Stimulated activated CD8-positive, alpha-beta memory T cell treated with anti-CD3 and anti-CD28 coated beads, Interleukin-7, amount 100 ng/mL, for 48 hours (primary cell): ENCODE results near the gene WDR7.
A peak's percentile ranks its signal among the peaks of the same experiment; 100 is the strongest.

Experiments used
- DNase-seq, 2 donors: peaks; one replicate each; pipeline ENCODE4 v3.0.0-alpha.2; 2020; ENCODE audit warnings: low read depth in 1 of 2; ENCODE audit errors: extremely low read depth in 1 of 2

WDR7 gene

DNA sequence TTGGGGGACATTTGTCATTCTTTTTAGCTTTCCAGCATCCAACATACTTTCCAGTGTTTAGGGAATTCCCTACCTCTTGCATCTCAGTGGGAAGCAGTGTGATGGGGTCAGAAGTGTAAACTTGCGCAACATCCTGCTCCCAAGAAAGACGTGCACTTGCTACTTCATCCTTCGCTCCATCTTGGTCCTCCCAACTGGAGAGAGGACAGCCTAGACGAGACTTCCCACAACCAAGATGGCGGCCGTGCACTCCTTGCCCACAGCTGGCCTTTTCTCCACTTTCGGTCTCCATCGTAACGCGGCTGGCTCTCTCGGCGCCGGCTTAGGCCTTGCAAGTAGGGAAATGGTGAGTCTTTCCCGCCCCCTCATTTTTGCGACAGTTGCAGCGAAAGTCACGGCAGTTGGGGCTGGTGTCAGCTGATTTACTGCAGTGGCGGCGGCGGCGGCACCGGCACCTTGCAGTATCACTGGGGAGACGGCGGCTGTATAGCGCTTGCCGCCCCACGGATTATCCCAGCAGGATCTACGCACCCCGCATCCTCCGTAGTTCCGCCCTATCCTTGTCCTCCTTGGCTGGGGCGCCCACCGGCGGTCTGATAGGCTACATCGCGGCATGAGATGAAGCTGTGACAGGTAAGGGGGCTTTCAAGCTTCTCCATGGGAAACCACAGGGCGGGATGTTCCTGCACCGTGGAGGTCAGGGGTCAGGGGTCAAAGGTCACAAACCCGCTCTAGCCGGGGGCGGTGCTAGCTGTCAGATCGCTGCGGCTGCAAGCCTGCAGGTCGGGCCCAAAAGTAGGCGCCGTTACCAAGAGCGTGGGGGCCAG is at the start of gene WDR7:
TSS of gene WDR7 (plus strand) at position 416 of the 827 bp plus-strand sequence. CDS start 21,157 bp downstream, outside the sequence.
- DNase-seq = peak; percentile 86 to 96

DNA sequence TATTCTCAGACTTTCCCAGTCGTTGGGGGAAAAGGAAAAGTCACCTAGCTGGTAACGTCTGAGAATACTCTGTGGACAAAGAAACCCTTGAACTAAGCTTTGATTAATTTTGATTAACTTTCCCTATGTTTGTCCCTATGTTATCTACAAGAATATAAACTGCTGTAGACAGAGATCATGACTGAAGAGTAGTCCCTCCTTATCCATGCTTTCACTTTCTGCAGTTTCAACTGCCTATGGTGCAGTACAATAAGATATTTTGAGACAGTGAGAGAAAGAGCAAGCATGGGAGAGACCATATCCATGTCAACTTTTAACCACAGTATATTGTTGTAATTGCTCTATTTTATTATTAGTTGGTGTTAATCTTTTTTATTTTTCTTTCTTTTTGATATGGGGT is 44.5 kb upstream of the WDR7 start:
- no peak for DNase-seq

DNA sequence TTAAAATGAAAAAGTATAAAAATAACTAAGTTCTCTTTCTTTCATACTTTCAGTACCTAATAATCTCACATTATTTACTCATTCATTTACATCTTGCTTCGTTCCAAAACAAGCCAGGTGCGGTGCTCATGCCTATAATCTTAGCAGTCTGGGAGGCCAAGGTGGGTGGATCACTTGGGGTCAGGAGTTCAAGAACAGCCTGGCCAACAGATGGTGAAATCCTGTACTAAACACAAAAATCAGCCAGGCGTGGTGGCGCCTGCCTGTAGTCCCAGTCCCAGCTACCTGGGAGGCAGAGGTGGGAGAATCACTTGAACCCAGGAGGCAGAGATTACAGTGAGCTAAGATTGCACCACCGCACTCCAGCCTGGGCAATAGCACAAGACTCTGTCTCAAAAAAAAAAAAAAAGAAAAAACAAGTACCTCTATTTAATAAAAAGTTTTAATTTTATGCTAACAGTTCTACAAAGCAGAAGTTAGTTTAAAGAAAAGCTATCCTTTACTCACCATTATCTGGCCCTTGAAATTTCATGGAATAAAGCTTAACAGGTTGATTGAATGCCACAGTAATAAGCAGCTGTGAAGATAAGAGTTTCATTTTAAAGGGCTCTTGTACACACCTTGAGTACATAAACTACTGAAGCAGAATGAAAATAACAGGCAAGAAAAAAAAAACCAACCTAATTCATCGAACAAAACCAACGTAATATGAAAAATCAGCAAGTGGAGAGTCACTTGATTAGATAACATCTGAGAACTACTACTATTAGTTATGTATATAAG is 35.2 kb upstream of the WDR7 start:
- DNase-seq = no peak

DNA sequence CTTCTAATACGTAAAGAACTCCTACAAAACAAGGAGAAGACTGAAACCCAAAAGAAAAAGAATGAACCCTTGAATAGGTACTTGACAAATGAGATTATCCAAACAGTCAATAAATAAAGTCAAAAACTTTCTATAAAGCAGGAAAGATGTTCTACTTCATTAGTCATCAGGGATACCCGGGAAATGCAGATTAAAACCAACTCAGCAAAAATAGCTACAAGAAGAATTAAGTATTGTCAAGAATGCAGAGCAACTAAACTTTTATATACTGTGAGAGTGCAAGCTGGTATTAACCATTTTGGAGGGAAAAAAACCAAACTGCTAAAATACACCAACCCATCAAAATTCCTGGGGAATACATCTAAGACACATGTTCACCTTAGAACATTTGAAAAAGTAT is 23.2 kb upstream of the WDR7 start:
- DNase-seq = no peak

DNA sequence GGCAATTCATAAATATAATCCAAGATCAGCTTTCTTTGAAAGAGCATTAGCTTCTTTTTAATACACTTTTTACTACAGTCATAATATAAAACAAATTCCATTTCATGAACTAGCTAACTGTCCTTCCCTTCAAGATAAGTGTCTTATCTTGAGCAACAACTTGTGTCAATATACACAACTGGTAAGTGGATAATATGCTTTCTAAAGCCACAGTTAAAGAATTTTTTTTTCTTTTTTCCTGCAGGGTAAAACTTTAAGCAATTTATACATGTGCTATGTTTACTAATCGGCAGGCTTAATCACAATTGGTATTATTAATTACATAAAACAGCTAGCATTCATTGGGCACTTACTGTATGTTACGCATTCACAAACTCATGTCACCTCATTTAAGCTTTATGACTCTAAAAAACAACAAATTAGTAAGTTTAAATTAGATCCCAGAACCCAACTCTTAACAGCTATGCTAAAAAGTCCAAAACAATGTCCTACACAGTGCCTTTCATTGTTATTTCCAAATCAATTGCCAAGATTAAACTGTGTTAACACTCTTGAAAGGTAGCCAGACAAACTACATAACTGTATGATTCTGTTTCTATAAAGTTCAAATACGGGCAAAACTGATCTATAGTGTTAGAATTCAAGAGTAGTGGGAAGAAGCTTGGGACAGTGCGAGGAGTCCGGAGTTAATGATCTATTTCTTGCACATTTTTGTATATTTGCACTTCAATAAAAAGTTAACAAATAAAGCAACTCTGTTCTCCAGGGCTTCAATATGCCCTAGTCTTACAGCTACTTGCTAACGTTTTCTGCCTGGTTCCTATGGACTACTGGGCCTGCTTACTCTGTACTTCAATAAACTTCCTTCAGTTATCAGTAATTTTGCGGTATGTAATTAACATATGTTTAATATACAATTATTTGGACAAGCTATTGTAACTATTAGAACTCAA is 18.8 kb upstream of the WDR7 start:
- no peak for DNase-seq

DNA sequence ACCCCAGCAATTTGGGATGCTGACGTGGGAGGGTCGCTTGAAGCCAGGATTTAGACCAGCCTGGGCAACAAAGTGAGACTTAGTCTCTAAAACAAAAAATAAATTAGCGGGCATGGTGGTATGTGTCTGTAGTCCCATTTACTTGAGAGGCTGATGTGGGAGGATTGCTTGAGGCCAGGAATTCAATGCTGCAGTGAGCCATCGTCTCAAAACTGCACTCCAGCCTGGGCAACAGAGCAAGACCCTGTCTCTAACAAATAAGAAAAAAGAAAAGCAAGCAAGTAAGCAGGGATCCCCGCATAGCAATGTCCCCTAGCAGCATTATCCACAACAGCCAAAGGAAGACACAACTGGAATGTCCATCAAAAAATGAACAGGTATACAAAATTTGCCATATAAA is 16.2 kb upstream of the WDR7 start:
- no peak for DNase-seq

DNA sequence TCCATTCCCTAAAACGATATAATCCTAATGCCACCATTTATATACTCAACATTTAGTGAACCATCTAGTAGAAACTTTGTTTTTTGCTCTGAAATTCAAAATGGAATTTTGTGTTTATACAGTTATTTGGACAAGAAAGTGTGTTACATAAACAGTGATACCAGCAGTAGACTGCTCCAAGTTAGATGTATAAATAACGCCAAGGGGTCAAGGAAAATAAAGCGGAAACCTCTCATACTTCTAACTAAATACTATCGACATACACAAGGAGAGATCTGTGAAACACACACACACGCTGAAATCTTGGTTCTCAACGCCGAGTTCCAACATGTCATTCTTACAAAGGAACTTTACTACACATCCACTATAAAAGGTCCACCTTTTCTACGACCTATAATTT is 14.0 kb upstream of the WDR7 start:
- DNase-seq = no peak

DNA sequence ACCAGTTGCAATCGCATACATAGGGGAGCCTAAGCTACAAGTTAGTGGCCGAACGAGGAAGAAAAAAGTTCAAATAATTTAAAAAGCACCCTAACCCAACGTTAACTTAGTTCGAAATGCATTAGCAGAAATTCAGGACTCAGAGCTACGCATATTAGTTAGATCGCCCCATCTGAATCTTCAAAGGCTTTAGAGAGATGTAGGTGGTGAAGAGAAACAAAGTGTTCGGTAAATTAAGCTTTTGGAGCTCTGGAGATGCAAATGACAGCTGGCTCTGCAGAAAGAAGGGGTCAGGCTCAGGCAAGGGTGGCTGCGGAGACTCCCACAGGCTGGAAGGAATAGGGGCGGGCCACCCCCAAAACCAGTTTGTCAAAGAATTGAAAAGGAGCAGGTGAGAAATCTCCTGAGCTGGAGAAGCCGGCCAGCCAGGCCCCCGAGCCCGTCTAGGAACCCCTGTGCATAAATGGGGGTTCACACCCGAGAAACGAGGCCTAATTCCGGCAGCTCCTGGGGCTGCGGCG is 13.4 kb upstream of the WDR7 start:
- DNase-seq = no peak

DNA sequence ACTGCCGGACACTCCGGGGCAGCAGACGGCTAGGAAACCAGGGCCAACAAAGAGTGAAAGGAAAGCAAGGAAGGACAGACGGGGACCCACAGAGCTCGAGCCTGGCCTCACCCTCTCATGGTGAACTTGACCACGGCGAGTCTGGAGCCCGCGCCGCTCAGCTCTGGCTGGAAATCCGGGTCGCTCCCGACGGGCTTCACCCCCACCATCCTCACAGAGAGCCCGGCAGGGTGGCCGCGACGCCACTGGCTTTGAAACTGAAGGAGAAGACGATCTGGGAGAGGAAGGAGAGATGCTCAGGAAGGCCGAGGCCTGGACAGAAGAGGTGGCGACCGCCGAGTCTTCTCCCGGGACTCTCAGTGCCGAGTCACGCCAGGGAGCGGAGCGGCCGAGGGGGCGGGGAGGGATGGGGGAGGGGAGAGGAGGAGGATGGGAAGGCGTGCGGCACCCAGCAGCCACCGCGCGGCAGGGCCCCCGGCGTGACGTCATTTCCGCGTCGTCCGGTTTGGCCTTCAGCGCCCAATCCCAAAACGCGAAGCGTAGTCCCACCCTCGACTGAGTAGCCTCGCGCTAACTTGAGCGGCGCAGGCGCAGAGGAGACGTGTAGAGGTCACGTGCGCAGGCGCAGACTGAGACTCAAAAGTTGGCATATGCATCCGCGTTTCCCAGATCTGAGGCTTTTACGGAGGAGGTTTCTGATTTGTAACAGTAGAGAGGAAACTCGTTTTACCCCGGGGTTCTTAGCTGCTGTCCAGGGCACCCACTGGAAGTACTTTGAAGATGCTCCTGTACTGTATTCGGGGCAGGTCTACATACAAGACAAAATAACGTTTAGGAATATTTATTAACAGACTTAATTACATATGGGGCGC is 12.7 kb upstream of the WDR7 start, which contains the start of gene TXNL1:
TSS of gene TXNL1 (minus strand) at position 361 of the 872 bp plus-strand sequence. CDS start at position 209, 152 bp downstream.
- peak; percentile 99 for DNase-seq

DNA sequence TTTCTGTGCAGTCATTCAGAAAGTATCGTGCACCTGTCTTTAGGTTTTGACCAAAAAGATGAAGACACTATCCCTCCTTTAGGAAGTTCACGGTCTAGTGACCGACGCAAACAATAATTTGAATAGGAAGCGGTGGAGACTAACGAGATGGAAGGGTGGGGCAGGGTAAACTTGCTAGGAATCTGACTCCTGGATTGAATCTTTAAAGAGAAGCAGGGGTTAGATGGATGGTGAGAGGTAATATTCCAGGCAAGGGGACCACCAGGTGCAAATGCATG is 12.1 kb upstream of the WDR7 start:
- no peak for DNase-seq

DNA sequence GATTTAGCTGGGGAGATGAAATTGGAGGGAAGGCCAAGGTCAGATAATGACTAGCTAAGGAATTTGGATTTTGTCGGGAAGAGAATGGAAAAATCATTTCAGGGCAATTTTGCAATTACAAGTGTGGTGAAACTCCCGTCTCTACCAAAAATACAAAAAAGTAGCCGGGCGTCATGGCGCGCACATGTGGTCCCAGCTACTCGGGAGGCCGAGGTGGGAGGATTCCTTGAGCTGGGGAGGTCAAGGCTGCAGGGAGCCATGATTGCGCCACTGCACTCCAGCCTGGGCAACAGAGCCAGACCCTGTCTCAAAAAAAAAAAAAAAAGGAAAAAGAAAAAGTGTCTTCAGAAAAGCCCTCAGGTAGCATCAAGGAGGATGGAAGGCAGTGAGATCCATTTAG is 11.6 kb upstream of the WDR7 start:
- DNase-seq = no peak

DNA sequence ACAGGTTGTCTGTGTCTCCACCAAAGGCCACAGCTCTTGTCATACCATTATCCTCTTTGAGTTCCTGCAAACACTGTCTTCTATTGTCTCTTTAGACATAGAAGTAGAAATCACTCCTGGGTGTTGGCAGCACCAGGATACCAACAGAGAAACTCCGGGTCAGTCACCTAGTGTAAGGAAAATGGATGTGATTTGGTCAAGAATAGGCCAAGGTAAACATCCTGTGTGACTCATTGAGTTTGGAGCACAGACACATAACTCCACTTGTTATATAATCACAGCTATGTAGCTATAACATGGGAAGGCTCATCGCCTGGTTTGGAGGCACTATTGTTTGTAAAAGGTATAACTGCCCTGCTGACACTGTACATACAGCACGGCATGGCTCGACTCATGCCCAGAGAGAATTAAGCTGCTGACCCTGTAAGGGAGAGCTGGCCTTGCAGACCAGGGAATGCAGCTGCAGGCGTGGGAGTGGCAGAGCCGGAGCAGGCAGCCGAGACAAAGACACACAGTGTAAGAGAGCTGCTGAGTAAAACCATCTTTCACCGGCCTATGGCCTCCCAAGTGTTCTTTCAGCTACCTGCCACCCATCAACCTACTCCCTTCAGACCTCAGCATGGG is 9.3 kb upstream of the WDR7 start:
- DNase-seq = no peak

DNA sequence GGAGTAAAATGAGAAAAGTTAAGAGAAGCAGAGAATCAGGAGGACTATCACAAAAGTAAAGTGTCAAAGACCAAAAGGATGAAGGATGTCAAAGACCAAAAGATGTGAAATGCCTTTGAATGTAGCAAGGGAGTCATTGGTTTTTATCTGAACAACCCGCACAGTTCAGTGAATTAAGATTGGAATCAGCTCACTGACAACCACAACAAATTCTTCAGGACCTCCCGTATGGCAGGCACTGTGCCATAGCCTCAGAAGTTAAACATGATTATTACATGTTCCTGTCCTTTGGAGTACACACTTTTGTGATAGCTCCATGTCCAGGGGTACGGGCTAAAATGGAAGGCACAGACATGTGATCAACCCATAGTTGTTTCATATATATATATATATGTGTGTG is 7.8 kb upstream of the WDR7 start:
- DNase-seq = no peak

DNA sequence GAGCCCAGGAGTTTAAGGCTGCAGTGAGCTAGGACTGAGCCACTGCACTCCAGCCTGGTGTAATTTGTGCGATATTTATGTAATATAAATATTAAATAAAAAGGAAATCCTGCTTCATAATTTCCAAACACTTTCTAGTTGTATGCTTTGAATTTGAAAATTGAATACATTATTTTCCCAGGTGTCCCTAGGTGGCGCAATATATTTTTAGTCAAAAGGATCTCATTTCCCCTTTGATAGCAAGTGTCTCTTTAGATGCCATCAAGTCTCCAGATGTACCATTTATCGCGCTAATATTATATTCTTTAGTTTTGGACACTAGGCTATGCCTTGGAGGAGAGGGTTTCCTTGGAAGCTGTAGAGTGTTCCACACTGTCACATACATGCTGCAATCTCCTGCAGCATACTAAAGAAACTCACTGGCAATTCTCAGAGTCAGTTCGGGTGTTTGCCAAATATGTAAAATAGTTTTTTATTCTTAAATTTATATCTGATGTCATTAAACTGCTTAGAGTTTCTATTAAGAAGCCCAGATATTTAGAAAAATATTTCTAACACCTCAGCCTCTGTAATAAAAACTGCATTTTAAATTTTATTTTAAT is 5.6 kb upstream of the WDR7 start:
- no peak for DNase-seq

DNA sequence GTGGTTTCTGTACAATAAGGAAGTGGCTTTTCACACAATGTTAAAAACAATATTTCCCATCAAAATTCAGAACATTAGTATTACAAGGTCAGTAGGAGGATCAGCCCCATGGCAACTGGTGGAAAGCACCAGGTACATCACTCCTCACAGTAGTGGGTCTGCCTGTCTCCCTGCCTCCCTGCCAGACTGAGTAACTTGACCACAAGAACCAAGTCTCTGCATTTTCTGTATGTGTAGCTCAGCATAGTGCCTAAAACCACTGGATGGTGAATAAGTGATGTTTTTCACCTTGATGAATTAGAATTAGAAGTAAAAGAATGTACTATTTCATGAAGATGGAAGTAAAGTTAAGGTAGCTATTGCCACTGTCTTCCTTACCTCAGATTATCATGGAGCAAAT is 4.1 kb upstream of the WDR7 start:
- DNase-seq = no peak

DNA sequence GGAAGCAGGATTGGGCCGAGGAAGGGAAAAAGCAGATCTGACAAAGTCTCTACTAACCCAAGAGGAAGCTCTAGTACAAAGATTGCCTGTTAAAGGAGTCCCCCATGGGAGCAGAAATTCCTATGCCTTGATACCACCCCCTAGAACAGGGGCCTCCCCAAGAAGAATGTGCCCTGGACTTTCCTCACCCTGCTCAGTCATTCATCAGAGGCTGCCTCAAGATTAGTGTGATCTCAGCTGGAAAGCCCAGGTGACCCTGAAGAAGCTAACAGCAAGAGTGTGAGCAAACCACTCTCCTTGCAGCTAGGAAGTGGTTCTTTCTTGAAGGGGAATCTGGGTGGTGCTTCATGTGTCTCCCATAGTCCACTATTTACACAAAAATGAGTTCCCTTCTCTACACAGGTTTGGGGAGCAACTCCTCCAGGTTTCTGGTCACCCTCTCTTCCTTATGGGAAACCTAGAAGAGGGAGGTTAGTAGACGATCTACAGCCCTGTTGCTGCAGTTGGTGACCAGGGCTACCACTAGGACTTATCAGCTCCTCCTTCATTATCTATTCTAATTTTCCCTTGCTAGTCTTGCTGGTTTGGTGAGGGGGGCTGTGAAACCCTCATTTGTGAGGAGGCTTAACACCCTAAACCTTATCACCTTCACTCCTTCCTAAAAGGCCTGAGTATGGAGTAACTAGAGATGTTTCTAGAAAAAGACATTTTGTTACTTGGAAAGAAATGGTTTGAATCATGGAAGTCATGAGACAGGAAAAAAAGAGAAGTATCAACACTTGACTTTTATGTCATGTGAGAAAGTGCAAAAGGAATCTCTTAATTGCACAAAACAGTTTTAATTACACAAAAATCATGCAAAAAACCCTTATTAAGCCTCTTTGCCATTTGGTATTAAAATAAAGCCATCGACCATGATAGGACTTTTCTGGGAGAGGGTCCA is 2.9 kb upstream of the WDR7 start:
- no peak for DNase-seq

DNA sequence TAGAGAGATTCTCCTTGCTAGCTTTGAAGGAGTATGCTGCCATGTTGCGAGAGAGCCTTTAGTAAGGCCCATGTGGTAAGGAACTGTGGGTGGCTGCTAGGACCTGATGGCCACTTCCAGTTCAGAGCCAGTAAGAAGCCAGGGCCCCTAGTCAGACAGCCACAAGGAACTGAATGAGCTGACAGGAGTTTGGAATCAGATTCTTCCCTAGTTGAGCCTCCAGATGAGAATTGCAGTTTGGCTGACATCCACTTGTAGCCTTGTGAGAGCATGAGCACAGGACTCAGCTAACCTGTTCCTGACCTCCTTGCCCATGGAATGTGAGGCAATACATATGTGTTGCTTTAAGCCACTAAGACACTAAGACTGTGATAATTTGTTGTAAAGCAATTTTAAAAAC is 1.2 kb upstream of the WDR7 start:
- DNase-seq = no peak

DNA sequence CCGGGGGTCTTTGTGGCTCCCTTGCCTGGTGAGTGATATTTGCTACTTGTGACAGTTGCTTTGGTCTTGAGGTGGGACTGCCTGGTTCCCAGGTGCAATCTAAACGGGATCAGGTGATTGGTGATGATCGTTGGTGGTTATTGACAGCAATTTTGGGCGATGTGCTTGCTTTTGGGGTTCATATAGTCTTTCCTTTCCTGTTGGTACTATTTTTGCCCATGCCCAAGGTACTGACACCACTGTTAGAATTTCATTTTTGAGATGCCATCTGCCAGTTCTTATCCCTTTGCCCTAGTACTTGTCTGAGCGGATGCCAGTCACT is 573 bp downstream of the WDR7 start:
- DNase-seq = no peak
